ENCODE data around the gene FAM219A.
"Not testable (repeated sequence)": the region's sequence is repeated elsewhere in the genome, so short reads cannot be mapped to it uniquely, and the experiment has no call there.

Gene FAM219A

DNA sequence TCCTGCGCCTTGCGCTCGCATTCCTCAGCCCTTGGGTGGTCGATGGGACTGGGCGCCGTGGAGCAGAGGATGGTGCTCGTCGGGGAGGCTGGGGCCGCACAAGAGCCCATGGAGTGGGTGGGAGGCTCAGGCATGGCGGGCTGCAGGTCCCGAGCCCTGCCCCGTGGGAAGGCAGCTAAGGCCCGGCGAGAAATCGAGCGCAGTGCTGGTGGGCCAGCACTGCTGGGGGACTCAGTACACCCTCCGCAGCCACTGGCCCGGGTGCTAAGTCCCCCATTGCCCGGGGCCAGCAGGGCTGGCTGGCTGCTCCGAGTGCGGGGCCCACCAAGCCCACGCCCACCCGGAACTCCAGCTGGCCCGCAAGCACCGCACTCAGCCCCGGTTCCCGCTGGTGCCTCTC, 24.4 kb upstream of the FAM219A start:
- DNase-seq, result not testable (repeated sequence)

GRCh38 chr9:34481620-34482019, 23.2 kb upstream of the FAM219A start:
- not testable (repeated sequence) for DNase-seq

GRCh38 chr9:34479431-34479866, 21.1 kb upstream of the FAM219A start:
- no peak for DNase-seq

GRCh38 chr9:34477541-34477940, 19.2 kb upstream of the FAM219A start:
- no peak for DNase-seq

DNA sequence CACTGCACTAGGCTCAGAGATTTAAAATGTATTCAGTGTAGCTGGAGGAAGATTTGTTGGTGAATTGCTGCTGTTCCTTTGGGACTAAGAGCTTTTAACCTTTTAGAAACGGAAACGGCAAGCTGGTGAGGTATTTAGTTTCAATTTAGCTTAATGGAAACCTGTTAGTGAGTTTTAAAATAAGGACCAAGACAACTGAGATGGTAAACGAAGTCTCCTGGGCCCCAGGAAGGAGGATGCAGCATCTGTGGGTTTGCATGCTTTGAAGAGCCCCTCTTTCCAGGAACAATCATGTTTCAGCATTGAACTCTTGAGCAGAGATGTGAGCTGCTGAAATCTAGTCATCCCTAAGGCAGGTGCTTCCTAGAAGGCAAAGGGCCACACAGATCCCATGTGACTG, 16.7 kb upstream of the FAM219A start:
- no peak for DNase-seq

GRCh38 chr9:34465468-34465867, 7.1 kb upstream of the FAM219A start:
- no peak for DNase-seq

- no peak for DNase-seq
Observed at GRCh38 chr9:34464571-34464970, 6.2 kb upstream of the FAM219A start.

DNA sequence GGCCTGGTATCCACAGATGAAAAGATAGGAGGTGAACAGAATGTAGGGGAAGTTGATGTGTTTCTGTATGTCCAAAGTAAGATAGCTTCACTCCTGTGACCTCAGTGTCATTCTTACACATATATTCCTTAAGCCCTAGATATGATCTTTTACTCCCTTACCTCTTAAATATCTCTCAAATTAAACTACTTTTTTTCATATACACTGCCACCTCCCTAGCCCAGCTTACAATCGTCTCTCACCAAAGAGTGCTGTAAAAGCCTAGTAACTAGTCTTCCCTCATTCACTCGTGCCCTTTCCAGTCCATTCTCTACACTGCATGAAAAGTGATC, 5.5 kb upstream of the FAM219A start:
- no peak for DNase-seq

DNA sequence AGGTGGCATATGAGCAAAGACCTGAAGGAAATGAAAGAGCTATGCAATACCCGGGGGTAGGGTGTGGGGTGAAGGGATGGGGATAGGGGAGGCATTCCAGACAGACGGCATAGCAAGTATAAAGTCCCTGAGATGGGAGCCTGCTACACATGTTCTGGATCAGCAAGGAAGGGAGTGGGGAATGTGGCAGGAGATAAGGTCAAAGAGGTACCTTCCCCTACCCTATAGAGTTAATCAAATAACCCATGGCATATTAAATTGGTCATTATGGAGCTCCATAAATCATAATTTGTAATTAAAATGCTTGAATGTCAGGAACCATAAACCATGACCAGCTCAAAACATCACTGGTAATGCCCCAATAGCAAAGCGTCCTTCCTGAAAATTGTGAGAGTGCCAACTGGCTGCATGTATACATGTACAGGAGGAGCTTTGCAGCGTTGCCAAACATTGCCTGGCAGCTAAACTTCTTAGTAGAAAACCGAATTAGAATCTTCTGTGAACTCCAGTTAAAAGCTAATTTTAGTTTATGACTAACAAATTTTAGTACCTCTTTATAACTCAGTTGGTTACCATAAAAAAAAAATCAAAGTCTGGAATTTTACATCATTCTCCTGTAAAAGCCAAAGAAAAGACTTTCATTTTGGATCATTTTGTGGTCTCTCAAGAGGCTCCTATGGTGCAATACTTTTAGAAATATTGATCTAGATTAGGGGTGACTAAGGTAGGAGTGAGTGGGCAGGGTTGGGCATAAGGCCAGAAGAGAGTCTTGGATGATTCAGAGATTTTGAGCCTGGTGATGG, 4.9 kb upstream of the FAM219A start:
- DNase-seq, result peak; percentile 78 to 85

DNA sequence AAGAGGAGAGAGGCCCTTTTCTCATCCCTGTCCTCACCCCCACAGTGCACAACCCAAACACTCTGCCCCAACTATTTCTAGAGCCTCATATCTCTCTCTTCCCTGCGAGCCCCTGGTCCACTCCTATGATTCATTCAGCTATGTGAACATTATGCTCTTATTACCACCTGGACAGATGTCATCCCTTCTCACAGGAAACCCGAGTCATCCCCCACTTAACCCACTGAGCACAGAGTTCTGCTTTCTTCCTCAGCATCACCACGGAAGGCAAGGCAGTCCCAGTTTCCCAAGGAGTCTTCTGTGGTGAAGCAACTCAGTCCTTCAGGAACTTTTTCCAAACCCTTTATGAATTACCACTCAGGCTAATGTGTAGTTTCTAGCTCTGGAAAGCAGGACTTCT, 1.6 kb upstream of the FAM219A start:
- no peak for DNase-seq

GRCh38 chr9:34459356-34459755, 986 bp upstream of the FAM219A start:
- no peak for DNase-seq

DNA sequence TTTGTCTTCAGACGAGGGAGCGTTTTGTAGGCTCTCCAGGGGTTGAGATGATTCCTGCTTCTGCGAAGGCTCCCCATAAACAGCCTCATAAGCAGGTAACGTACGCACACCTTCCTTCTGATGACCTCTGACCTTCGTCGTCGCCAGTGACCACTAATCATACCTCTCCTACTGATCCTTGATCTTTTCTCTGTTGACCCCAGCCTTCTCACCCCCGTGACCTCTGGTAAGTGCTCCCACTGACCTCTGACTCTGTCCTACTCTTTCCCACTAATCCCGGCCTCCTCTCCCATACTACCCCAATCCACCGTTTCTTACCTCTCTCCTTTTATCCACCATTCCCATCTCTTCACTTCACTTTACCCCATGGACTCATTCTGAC, 580 bp upstream of the FAM219A start:
- no peak for DNase-seq

DNA sequence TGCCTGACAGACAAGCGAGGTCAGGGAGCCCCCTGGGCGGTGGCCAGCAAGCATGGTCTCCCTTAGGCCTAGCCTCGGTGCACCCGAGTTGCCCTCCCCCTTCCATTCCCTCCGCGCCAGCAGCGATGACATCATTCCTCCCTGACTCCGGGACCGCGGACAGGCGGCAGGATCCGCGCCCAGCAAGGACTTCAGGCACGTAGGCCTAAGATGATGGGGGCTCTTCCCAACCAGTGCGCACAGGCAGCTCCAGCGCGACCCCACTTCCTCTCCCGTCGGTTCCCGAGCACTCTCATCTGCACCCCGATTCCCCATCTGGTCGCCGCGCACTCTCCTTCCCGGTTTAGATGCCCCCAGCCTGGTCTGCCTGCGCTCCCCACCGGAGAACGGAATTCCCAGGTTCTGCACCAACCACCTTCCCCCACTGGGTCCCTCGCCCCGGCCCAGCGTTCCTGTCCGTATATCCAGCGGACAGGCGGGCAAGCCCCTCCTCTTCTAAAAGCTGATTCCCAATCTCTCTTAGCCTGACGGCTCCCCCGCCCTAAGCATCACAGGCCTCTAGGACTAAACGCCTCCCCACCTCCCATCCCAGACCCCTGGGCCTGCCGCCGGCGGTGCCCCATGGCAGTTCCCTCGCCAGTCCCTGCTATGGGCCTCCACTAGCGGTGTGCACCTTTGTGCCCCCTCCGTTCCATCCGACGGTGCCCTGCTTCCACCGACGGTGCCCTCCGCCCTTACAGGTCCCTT, 931 bp downstream of the FAM219A start:
- peak; percentile 20 to 32 for DNase-seq

- no peak for DNase-seq
Observed at GRCh38 chr9:34456746-34457145, 1.6 kb downstream of the FAM219A start.

DNA sequence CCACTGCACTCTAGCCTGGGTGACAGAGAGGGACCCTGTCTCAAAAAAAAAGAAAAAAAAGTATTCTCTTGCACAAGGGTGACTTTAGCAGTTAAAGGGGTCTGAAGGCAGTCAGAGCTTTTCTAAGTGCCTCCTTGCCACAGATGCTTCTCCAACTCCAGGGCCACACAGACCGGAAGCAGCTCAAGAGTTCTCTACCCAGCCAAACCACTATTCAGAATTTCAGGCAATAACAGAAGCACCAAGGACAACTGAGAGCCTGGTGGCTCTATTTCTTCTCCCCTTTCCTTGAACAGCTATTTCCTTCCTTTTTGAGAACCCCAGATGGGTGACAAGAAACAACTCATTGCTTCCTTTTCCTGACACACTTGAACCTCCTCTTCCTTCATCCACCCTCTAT, 2.2 kb downstream of the FAM219A start:
- no peak for DNase-seq

DNA sequence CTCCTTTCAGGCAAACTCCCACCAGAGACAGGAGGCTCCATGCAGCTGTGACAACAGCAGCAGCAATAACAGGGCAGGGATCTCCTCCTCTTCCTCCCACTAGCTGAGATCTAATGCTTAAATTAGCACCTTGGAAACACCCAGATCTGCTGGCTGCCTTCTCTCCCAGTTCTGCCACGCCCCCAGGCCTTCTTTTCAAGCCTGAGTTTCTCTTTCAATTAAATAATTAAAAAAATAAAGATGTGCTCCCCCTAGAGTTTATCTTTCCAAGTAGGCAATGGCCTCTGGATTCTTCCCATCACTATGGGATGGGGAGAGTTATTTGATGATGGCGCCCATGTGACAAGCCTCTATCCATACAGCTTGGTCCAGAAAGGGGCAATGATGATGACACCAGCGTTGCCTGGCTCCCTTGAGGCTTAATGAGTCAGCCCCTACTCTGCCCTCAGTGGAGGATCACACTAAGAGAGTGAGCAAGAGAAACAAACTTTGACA, 3.8 kb downstream of the FAM219A start:
- peak; percentile 16 to 35 for DNase-seq

DNA sequence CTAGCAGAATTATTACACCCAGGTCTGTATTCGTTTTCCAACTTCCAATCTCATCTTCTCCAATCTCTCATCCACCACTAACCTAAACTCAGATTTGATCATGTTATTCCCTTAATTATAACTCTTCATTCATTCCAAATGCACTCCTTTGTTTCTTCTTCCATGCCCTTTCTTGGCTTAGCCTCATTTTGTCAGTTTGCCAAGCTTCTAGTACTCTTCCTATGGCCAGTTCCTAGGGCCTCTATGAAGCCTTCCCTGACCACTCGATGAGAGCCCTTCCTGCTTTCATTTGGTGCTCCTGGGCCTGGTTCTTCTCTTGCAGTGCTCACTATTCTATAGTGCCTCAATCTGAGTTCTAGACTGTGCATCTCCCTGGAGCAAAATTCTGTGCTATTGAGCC, 5.8 kb downstream of the FAM219A start:
- DNase-seq, result no peak

- DNase-seq, result peak; percentile 22 to 41
Observed at GRCh38 chr9:34451545-34451944, 6.8 kb downstream of the FAM219A start.

- DNase-seq, result no peak
Observed at GRCh38 chr9:34451135-34451534, 7.2 kb downstream of the FAM219A start.

DNA sequence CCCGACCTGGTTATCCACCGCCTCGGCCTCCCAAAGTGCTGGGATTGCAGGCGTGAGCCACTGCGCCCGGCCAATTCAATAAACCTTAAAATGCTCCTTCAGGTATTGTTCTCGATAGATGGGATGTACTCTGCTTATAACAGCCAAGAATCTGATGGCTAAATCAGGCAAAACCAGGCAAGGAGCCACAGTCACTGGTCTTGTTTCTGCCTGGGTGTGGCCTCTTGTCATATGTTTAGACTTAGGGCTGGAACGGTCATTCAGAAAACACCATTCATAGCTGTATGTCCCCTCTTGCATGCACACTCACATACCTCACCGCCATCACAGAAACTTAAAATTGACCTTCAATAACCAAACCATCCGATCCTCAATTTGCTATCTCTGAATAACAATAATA, 7.7 kb downstream of the FAM219A start:
- no peak for DNase-seq

GRCh38 chr9:34446951-34447350, 11.4 kb downstream of the FAM219A start:
- no peak for DNase-seq

DNA sequence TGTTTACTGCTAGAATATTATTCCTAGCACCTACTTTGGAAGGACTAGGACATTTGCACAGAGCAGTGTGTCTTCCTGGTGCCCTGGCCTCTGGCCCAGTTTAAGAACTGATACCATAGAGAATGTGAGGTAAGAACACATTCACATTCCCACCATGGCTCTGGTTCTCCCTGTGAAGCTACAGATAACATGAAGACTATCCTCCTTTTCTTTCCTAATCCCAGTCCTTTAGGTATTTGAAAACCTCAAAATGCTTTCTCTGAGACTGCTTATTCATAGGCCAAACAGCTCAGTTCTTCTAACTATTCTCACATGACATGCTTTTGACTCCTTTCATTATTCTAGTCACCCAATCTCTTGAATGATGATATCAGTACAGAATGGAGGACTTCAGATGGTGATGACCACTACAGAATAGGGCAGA, 11.9 kb downstream of the FAM219A start:
- no peak for DNase-seq

- DNase-seq, result no peak
Observed at GRCh38 chr9:34443976-34444375, 14.4 kb downstream of the FAM219A start.

DNA sequence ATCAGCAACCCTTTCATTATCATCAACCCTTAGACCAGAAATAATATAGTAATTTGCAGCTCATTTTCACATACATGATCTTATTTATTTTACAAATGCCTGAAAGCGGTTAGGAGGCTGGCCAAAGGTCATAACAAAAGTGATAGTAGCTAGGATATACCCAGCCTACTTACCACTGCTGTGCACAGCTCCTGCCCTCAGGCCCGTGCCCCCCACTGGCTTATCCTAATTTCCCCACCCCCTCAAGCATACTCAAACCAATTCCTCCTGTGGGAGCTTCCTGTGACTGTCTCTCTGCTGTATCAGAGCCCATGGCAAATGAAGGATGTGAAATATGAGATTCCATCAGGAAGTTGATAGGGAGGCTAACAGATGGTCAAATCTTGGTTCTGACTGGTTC, 14.8 kb downstream of the FAM219A start:
- no peak for DNase-seq
